22Rv1 (cell line): ENCODE data around the gene TCF4.

Source experiments
- ZFX ChIP-seq: fragments of 450-650 bp; IDR thresholded peaks from 2 replicates; pipeline ENCODE4 v1.6.1; 2017; ENCODE audit warnings: antibody characterized with exemption, borderline replicate concordance
- TF ChIP-seq, protein P1 (sequence below): fragments of 450-650 bp; IDR thresholded peaks from 2 replicates; pipeline ENCODE4 v1.5.1; 2017; ENCODE audit warnings: mild to moderate bottlenecking

DNA sequence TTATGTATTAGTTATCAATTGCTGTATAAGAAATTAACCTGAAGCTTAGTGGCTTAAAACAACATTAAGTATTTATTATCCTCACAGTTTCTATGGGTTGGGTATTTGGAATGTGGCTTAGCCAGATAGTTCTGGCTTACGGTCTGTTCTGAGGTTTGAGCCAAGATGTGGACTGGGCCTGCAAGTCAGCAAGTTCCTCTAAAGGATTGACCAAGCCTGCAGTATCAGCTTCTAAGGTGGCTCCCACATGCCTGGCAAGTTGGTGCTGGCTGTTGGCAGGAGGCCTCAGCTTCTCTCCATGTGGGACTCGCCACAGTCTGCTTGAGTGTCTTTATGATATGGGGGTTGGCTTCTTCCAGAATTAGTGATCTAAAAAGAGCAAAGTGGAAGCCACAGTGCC, 45.0 kb upstream of the TCF4 start:
- TF ChIP-seq, protein P1, sequence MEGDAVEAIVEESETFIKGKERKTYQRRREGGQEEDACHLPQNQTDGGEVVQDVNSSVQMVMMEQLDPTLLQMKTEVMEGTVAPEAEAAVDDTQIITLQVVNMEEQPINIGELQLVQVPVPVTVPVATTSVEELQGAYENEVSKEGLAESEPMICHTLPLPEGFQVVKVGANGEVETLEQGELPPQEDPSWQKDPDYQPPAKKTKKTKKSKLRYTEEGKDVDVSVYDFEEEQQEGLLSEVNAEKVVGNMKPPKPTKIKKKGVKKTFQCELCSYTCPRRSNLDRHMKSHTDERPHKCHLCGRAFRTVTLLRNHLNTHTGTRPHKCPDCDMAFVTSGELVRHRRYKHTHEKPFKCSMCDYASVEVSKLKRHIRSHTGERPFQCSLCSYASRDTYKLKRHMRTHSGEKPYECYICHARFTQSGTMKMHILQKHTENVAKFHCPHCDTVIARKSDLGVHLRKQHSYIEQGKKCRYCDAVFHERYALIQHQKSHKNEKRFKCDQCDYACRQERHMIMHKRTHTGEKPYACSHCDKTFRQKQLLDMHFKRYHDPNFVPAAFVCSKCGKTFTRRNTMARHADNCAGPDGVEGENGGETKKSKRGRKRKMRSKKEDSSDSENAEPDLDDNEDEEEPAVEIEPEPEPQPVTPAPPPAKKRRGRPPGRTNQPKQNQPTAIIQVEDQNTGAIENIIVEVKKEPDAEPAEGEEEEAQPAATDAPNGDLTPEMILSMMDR: no peak
- no peak for TF ChIP-seq ZFX
